Gastroesophageal sphincter (tissue), 3 donors: ENCODE measurements around the gene C9orf85.

Experiments used
- EP300 ChIP-seq: sonication (generic); formaldehyde crosslinking; IDR thresholded peaks from one replicate; pipeline ENCODE4 v1.6.1; 2017; ENCODE audit warnings: antibody characterized with exemption, mild to moderate bottlenecking
- POLR2A ChIP-seq, 2 donors: fragments of 450-650 bp; IDR thresholded peaks; one replicate each; pipeline ENCODE4 v1.6.1; 2017; ENCODE audit warnings: antibody characterized with exemption in 2 of 2, mild to moderate bottlenecking in 2 of 2, moderate library complexity in 1 of 2
- TF ChIP-seq, protein P1 (sequence below), 4 experiments: fragments of 200-600 bp in 2 of 4; fragments of 450-650 bp in 2 of 4; sonication (generic) in 1 of 4; IDR thresholded peaks; one replicate each; pipeline ENCODE4 v1.5.1; 2017 to 2019; ENCODE audit warnings: antibody characterized with exemption in 4 of 4, mild to moderate bottlenecking in 2 of 4, moderate library complexity in 2 of 4

GRCh38 chr9:71890042-71890679 is 21.3 kb upstream of the C9orf85 start:
- no peak for TF ChIP-seq POLR2A (IDR thresholded peaks at IDR 0.05)
- TF ChIP-seq, protein P1, sequence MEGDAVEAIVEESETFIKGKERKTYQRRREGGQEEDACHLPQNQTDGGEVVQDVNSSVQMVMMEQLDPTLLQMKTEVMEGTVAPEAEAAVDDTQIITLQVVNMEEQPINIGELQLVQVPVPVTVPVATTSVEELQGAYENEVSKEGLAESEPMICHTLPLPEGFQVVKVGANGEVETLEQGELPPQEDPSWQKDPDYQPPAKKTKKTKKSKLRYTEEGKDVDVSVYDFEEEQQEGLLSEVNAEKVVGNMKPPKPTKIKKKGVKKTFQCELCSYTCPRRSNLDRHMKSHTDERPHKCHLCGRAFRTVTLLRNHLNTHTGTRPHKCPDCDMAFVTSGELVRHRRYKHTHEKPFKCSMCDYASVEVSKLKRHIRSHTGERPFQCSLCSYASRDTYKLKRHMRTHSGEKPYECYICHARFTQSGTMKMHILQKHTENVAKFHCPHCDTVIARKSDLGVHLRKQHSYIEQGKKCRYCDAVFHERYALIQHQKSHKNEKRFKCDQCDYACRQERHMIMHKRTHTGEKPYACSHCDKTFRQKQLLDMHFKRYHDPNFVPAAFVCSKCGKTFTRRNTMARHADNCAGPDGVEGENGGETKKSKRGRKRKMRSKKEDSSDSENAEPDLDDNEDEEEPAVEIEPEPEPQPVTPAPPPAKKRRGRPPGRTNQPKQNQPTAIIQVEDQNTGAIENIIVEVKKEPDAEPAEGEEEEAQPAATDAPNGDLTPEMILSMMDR (IDR thresholded peaks at IDR 0.05): no peak
- TF ChIP-seq EP300: no peak
